MV-4-11 (cell line): ENCODE measurements around the gene ARHGAP44.

Experiments used
- DNase-seq: peaks from one replicate; lab custom pipeline; 2025; lab: John Stamatoyannopoulos, UW

ARHGAP44 gene

GRCh38 chr17:13024526-13025257 lies 235.4 kb downstream of the ARHGAP44 start:
- peak; percentile 40 for DNase-seq

GRCh38 chr17:13025258-13025627 lies 235.9 kb downstream of the ARHGAP44 start:
- no peak for DNase-seq

GRCh38 chr17:13025687-13026086 lies 236.4 kb downstream of the ARHGAP44 start:
- no peak for DNase-seq

GRCh38 chr17:13027246-13027645 lies 237.9 kb downstream of the ARHGAP44 start:
- no peak for DNase-seq

- no peak for DNase-seq
These were observed 240.0 kb downstream of the ARHGAP44 start for GRCh38 chr17:13029340-13029739.

GRCh38 chr17:13030056-13030455 lies 240.8 kb downstream of the ARHGAP44 start:
- DNase-seq = no peak

- DNase-seq = peak; percentile 35
These were observed 241.4 kb downstream of the ARHGAP44 start for GRCh38 chr17:13030459-13031300.

GRCh38 chr17:13031718-13032350 lies 242.5 kb downstream of the ARHGAP44 start:
- peak; percentile 54 for DNase-seq

GRCh38 chr17:13035420-13035819 lies 246.1 kb downstream of the ARHGAP44 start:
- no peak for DNase-seq

GRCh38 chr17:13036751-13037150 lies 247.5 kb downstream of the ARHGAP44 start:
- DNase-seq = no peak

GRCh38 chr17:13038931-13039665 lies 249.8 kb downstream of the ARHGAP44 start:
- no peak for DNase-seq
